ENCODE data around the gene PCNX2.

The PCNX2 gene, protein sequence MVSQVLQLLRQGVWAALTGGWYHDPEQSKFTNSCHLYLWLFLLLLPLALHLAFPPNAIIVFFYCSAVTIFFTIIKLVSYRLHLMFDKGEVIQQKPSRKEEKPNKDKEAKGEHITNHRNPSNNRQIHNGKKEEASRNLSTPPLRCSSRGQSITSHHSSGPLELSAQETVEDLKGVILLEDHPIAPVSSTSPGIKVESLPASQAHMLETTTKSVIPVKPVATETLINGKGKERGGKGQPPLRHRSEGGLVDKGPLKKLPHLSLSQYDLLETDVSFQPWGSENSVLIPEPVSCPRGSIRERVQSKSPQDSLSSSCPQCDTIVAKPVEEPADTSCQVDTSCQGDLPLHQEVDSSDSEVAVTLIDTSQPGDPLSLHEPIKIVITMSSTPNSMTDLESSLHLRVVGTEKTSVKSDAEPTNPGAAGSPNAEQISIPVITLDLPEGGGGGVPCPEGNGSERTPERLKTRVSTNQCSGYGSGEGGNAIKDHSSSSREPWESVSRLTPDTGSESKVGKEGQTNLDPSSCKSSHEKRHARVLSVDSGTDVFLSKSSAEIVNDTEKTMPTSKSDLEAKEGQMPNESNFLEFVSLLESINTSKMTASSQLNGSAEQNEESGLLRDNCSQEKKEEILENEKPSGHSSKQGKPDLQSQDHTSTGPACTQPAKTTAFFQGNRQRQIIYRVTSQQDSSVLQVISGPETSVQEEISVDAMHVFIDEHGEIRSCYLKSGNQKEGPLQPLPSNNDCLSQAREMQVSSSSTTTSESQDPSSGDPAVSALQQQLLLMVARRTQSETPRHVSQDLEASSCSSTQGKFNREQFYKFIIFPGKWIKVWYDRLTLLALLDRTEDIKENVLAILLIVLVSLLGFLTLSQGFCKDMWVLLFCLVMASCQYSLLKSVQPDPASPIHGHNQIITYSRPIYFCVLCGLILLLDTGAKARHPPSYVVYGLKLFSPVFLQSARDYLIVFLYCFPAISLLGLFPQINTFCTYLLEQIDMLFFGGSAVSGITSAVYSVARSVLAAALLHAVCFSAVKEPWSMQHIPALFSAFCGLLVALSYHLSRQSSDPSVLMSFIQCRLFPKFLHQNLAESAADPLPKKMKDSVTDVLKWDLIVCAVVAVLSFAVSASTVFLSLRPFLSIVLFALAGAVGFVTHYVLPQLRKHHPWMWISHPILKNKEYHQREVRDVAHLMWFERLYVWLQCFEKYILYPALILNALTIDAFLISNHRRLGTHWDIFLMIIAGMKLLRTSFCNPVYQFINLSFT (N-terminal part only)

GRCh38 chr1:233295237-233295974, at the start of gene PCNX2:
PCNX2 (minus strand) TSS chr1:233295725; CDS start chr1:233295478, 247 bp downstream.
- peak; percentile 40 for DNase-seq

DNA sequence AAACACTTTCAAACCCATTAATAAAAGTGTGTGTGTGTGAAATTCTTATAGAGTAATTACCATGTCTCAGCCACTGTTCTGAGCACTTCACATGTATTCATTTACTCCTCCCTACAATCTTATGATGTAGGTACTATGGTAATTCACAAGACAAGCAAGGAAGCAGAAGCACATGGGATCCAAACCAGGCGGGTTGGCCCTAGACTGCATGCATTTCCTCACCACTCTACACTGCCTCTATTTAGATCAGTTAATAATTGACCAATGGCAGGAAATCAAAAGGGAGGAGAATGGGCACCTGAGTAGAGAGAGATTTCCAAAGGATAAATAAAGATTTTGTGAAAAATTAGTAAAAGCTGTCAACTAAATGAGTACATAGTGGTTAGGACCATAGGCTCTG, 47.7 kb upstream of the PCNX2 start:
- no peak for DNase-seq

GRCh38 chr1:233342086-233342485, 46.6 kb upstream of the PCNX2 start:
- no peak for DNase-seq

- no peak for DNase-seq
These were observed 45.5 kb upstream of the PCNX2 start for GRCh38 chr1:233340966-233341516.

- no peak for DNase-seq
These were observed 44.6 kb upstream of the PCNX2 start for GRCh38 chr1:233340031-233340555.

- DNase-seq = no peak
These were observed 42.6 kb upstream of the PCNX2 start for GRCh38 chr1:233338102-233338501.

DNA sequence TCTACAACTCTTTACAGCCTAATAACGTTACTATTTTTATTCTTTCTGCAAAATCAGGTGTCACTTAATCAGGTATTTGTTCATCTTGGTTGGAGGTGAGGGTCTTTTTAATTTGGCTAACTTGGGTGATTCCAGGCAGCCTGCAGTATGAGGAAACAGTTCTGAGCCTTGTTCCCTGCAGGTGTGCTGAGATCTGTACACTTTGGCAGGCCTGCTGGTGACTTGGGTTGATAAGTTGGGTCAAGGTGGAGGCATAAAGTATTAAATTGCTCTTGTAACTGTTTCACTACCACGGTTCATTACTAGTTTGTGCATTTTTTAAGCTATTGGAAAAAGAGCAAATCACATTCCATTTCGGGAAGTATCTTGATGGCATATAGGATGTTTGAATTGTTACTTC, 42.0 kb upstream of the PCNX2 start:
- DNase-seq = no peak

- no peak for DNase-seq
These were observed 41.3 kb upstream of the PCNX2 start for GRCh38 chr1:233336554-233337456.

- DNase-seq = no peak
These were observed 38.6 kb upstream of the PCNX2 start for GRCh38 chr1:233334092-233334491.

GRCh38 chr1:233333086-233333485, 37.6 kb upstream of the PCNX2 start:
- no peak for DNase-seq

- DNase-seq = no peak
These were observed 36.4 kb upstream of the PCNX2 start for GRCh38 chr1:233331676-233332519.

GRCh38 chr1:233328142-233328921, 32.8 kb upstream of the PCNX2 start:
- DNase-seq = no peak

GRCh38 chr1:233327651-233328141, 32.2 kb upstream of the PCNX2 start, which contains the start of gene MAP3K21:
MAP3K21 (plus strand) TSS chr1:233327724; CDS start chr1:233328029, 305 bp downstream.
- no peak for DNase-seq

DNA sequence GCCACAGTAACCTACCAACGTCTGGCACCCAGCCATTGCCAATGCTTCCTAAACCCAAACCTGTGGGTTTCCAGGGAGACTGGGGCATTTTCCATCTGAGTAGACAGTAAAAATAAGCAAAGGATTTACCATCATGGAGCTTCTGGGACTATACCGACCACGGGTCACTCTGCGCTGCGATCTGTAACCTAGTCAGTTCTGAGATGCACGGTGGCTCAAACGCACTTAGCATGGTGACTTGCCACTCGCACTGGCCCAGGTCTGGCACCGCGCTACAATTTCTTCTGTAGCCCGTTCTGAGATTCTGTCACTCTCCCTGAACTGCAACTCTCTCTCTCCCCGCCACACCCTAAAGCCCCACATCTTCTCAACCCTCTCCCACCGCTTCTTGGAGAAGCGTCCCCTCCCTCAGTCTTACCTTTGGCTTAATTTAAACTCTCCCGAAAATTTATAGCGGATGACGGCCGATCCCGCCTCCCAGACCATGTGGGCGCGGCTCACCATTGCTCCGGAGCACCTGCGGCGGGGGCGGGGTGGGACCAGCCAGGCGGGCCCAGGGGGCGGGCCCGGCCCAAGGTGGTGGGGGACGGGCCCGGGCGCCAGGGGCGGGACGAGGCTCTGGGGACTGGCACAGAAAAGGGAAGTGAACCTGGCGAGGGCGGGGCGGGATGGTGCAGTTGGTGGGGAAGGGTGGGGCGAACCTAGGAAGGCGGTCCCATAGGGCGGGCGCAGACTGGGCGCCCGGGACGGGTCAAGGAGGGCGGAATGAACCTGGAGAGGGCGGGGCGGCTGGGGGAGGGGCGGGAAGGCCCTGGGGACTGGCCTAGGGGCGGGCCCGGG, 31.5 kb upstream of the PCNX2 start:
- peak; percentile 29 for DNase-seq

GRCh38 chr1:233326319-233326718, 30.8 kb upstream of the PCNX2 start:
- DNase-seq = no peak

GRCh38 chr1:233323718-233324117, 28.2 kb upstream of the PCNX2 start:
- no peak for DNase-seq

DNA sequence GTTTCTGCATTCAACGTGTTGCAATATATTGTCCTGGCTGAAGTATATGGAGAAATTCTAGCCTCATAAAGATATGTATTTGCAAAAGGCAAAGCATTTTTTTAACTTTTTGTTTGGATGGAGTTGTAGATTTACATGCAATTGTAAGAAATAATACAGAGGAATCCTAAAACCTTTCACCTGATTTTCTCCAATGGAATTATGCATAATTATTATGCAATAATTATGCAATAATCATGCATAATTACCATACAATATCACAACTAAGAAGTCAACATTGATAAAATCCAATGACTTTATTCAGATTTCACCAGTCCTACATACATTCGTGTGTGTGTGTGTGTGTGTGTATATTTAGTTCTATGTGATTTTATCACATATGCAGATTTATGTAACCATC, 24.5 kb upstream of the PCNX2 start:
- no peak for DNase-seq

DNA sequence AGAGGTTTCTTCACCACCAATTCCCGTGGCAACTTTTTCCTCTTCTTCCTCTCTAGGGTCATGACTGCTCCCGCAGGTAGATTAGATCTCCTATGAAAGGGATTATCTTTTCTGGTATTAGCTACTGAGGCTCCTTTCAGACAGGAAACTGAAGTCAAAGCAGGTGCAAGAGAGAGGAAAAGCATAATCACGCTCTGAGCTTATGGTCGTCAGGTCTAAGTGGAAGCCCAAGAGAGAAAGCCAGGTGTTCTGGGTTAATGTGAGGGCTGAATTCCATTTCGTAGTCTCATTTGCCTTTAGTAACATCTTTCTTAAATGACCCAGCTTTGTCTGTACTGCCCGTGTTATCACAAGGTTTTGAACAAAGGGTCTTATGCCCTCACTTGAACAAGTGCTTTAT, 23.7 kb upstream of the PCNX2 start:
- no peak for DNase-seq
